Measurements from ENCODE around the gene SDC4.

- TF ChIP-seq CTCF (IDR thresholded peaks at IDR 0.05) (no peak), POLR2A (IDR thresholded peaks at IDR 0.05) (no peak)
Measured at GRCh38 chr20:45304464-45304999, 43.7 kb downstream of the SDC4 start.

Measured in testis (tissue), 2 donors.